Keratinocyte (primary cell): ENCODE measurements around the gene PLEKHG5. TPM values are rescaled to one million over a fixed set of nuclear protein-coding genes. Genes with fewer than 3 reads are reported as not detected.

Source experiments
- DNase-seq: peaks from one replicate; pipeline ENCODE4 v3.0.0-alpha.2; 2011; ENCODE audit warnings: low read depth, missing footprints, low spot score
- FAIRE-seq: peaks from 2 replicates; lab custom pipeline; 2011; peaks lifted over from hg19 to GRCh38; lab: Jason Lieb, UNC
- H2AFZ ChIP-seq: 2 replicates; pipeline ENCODE4 v1.6.0; 2012; ENCODE audit warnings: low read length, control low read depth, inconsistent platforms; ENCODE audit not compliant: control insufficient read depth
- H3K27ac ChIP-seq: 2 replicates; pipeline ENCODE4 v1.5.1; 2011; ENCODE audit warnings: low read length; ENCODE audit not compliant: control insufficient read depth, insufficient read depth
- H3K27me3 ChIP-seq: 3 replicates; pipeline ENCODE4 v1.6.0; 2011; ENCODE audit warnings: low read length; ENCODE audit not compliant: control insufficient read depth, insufficient read depth; ENCODE audit errors: extremely low read depth
- H3K36me3 ChIP-seq, 2 experiments: 2 replicates in 1 of 2; 3 replicates in 1 of 2; pipeline ENCODE4 v1.5.1; 2011; ENCODE audit warnings: low read length in 2 of 2, mild to moderate bottlenecking in 1 of 2; ENCODE audit not compliant: control insufficient read depth in 2 of 2, insufficient read depth in 2 of 2; ENCODE audit errors: extremely low read depth in 1 of 2
- H3K4me1 ChIP-seq: 3 replicates; pipeline ENCODE4 v1.5.1; 2011; ENCODE audit warnings: low read length; ENCODE audit not compliant: control insufficient read depth, insufficient read depth; ENCODE audit errors: extremely low read depth
- H3K4me2 ChIP-seq: 3 replicates; pipeline ENCODE4 v1.6.0; 2011; ENCODE audit warnings: low read depth, low read length; ENCODE audit not compliant: control insufficient read depth, insufficient read depth; ENCODE audit errors: extremely low read depth
- H3K4me3 ChIP-seq, 3 experiments: fragments of 200-600 bp in 1 of 3; sonication (generic) in 1 of 3; 2 replicates in 2 of 3; 3 replicates in 1 of 3; pipeline ENCODE4 v1.5.1; 2011 to 2016; ENCODE audit warnings: low read length in 3 of 3, mild to moderate bottlenecking in 3 of 3, control low read depth in 2 of 3, inconsistent platforms in 1 of 3, low read depth in 1 of 3, mixed read lengths in 1 of 3, mixed run types in 1 of 3, moderate library complexity in 1 of 3; ENCODE audit not compliant: control insufficient read depth in 2 of 3, insufficient read depth in 2 of 3; ENCODE audit errors: extremely low read depth in 1 of 3
- H3K79me2 ChIP-seq: 2 replicates; pipeline ENCODE4 v1.6.0; 2012; ENCODE audit warnings: low read length; ENCODE audit not compliant: control insufficient read depth, insufficient read depth
- H3K9ac ChIP-seq: 3 replicates; pipeline ENCODE4 v1.6.0; 2011; ENCODE audit warnings: low read length; ENCODE audit not compliant: control insufficient read depth, insufficient read depth; ENCODE audit errors: extremely low read depth
- H3K9me1 ChIP-seq: 3 replicates; pipeline ENCODE4 v1.6.0; 2011; ENCODE audit warnings: low read length; ENCODE audit not compliant: control insufficient read depth, insufficient read depth; ENCODE audit errors: extremely low read depth
- H3K9me3 ChIP-seq: 2 replicates; pipeline ENCODE4 v1.5.1; 2012; ENCODE audit warnings: low read depth, low read length; ENCODE audit not compliant: control insufficient read depth
- H4K20me1 ChIP-seq: 3 replicates; pipeline ENCODE4 v1.6.0; 2011; ENCODE audit warnings: low read length; ENCODE audit not compliant: control insufficient read depth, insufficient read depth; ENCODE audit errors: extremely low read depth
- CTCF ChIP-seq, 3 experiments: IDR thresholded peaks in 1 of 3; conservative IDR thresholded peaks in 1 of 3; optimal IDR thresholded peaks in 1 of 3; 2 replicates in 2 of 3; 3 replicates in 1 of 3; pipeline versions ENCODE3 to v1.5.1; 2011; ENCODE audit warnings: low read length in 3 of 3, mild to moderate bottlenecking in 3 of 3, moderate library complexity in 2 of 3, control low read depth in 1 of 3, inconsistent platforms in 1 of 3; ENCODE audit not compliant: insufficient read depth in 2 of 3; ENCODE audit errors: extremely low read depth in 1 of 3
- EZH2 ChIP-seq: IDR thresholded peaks from one replicate; pipeline ENCODE4 v1.6.1; 2012; ENCODE audit warnings: inconsistent platforms, mild to moderate bottlenecking, low read length, moderate library complexity
- dilution Hi-C: fragments of 300-500 bp; cut with MboI; formaldehyde crosslinking; loops from one replicate; pipeline ENCODE4 v1.7.0; 2020; ENCODE audit warnings: low sequenced_read_pairs; ENCODE audit not compliant: extremely low pct_ligation_motif_present
- polyA plus RNA-seq, 5 experiments: library from polyadenylated mRNA; depleted of rRNA in 3 of 5; stranded (reverse) in 3 of 5; stranded (forward) in 1 of 5; unstranded in 1 of 5; fragments of >200 nt; gene quantifications; 1 replicate in 1 of 5; 2 replicates in 3 of 5; 3 replicates in 1 of 5; pipeline versions ENCODE4 v1.2.1 to v1.2.3, GENCODE V29; 2011 to 2012; ENCODE audit warnings: missing spikeins in 2 of 5, low read depth in 1 of 5, low replicate concordance in 1 of 5

PLEKHG5 gene
- polyA plus RNA-seq, 1 donor (not counting 4 experiments of a cell fraction or from before 2014, with no cell fraction given) = 11.8 TPM

GRCh38 chr1:6445062-6445763 is 46.3 kb downstream of the PLEKHG5 start:
- Histone ChIP-seq H2AFZ (no peak overlapping the region), H3K27me3 (peaks cover 38% of the 10 kb centered on the region), H3K9me3 (no peaks in the 10 kb centered on the region), H3K9me1 (no peaks in the 10 kb centered on the region), H4K20me1 (no peaks in the 10 kb centered on the region), H3K27ac (no peak overlapping the region), H3K4me1 (no peaks in the 10 kb centered on the region), H3K79me2 (no peaks in the 10 kb centered on the region), H3K4me2 (no peak overlapping the region), H3K36me3 (no peaks in the 10 kb centered on the region), H3K9ac (no peak overlapping the region), H3K4me3 (no peak overlapping the region)
- dilution Hi-C loops = no loop called here
- FAIRE-seq (no peak), DNase-seq (no peak)
- TF ChIP-seq EZH2 (no peak), CTCF (optimal IDR thresholded peaks at IDR 0.05 in 1 of 3, IDR thresholded peaks at IDR 0.05 in 1 of 3, conservative IDR thresholded peaks at IDR 0.05 in 1 of 3; ENCODE audit: extremely low read depth in 1 of 3, insufficient read depth in 2 of 3, low read length in 3 of 3) (peak; percentile 21 to 34 (median 29))

- Histone ChIP-seq H3K79me2 (no peaks in the 10 kb centered on the region), H3K9ac (no peak overlapping the region), H3K4me3 (no peak overlapping the region), H4K20me1 (no peaks in the 10 kb centered on the region), H3K36me3 (no peaks in the 10 kb centered on the region), H3K4me2 (no peak overlapping the region), H3K27me3 (peaks cover 31% of the 10 kb centered on the region), H3K4me1 (no peaks in the 10 kb centered on the region), H3K9me3 (no peaks in the 10 kb centered on the region), H3K27ac (no peak overlapping the region), H2AFZ (no peak overlapping the region), H3K9me1 (no peaks in the 10 kb centered on the region)
- dilution Hi-C loops = no loop called here
- no peak for TF ChIP-seq CTCF (optimal IDR thresholded peaks at IDR 0.05 in 1 of 3, IDR thresholded peaks at IDR 0.05 in 1 of 3, conservative IDR thresholded peaks at IDR 0.05 in 1 of 3; ENCODE audit: extremely low read depth in 1 of 3, insufficient read depth in 2 of 3, low read length in 3 of 3)
- no peak for TF ChIP-seq EZH2
- no peak for DNase-seq
- no peak for FAIRE-seq
These were observed 47.1 kb downstream of the PLEKHG5 start for GRCh38 chr1:6444377-6444776.
